HepG2 (cell line): ENCODE measurements around the gene MRPL38. TPM values are rescaled to one million over a fixed set of nuclear protein-coding genes. Genes with fewer than 3 reads are reported as not detected.

Experiments
- ARNT ChIP-seq: fragments of 450-650 bp; IDR thresholded peaks from 2 replicates; pipeline ENCODE4 v1.6.1; 2017
- ETS1 ChIP-seq: sonication (generic); formaldehyde crosslinking; IDR thresholded peaks from 2 replicates; pipeline ENCODE4 v1.4.0; 2020; ENCODE audit warnings: missing genetic modification reagents
- FOXJ3 ChIP-seq: sonication (generic); formaldehyde crosslinking; IDR thresholded peaks from 2 replicates; pipeline ENCODE4 v1.4.0; 2020; ENCODE audit warnings: missing genetic modification reagents, mild to moderate bottlenecking, borderline replicate concordance
- GMEB1 ChIP-seq: sonication (generic); formaldehyde crosslinking; IDR thresholded peaks from 2 replicates; pipeline ENCODE4 v1.5.1; 2020; ENCODE audit warnings: missing genetic modification reagents, mild to moderate bottlenecking, borderline replicate concordance
- GTF2F1 ChIP-seq: fragments of 150-350 bp; IDR thresholded peaks from 2 replicates; pipeline ENCODE4 v1.6.1; 2014; ENCODE audit warnings: low read length
- HNRNPH1 ChIP-seq: fragments of 200-400 bp; formaldehyde crosslinking; optimal IDR thresholded peaks from 2 replicates; pipeline ENCODE3; 2017; ENCODE audit warnings: mild to moderate bottlenecking, low read depth, low read length
- MATR3 ChIP-seq: sonication (generic); formaldehyde crosslinking; IDR thresholded peaks from 2 replicates; pipeline ENCODE4 v1.4.0; 2020; ENCODE audit warnings: missing genetic modification reagents
- MLLT10 ChIP-seq: sonication (generic); formaldehyde crosslinking; IDR thresholded peaks from 2 replicates; pipeline ENCODE4 v1.4.0; 2020; ENCODE audit warnings: missing genetic modification reagents
- PRDM15 ChIP-seq: sonication (generic); formaldehyde crosslinking; IDR thresholded peaks from 2 replicates; pipeline ENCODE4 v1.4.0; 2020; ENCODE audit warnings: missing genetic modification reagents
- RNF2 ChIP-seq: fragments of 450-650 bp; conservative IDR thresholded peaks from 2 replicates; pipeline ENCODE4 v1.6.1; 2016; ENCODE audit warnings: low read depth
- SP1 ChIP-seq, 2 experiments: fragments of 450-650 bp in 1 of 2; sonication (generic) in 1 of 2; formaldehyde crosslinking in 1 of 2; IDR thresholded peaks; 2 replicates each; pipeline versions ENCODE4 v1.4.0 to v1.6.1; 2016 to 2020; ENCODE audit warnings: missing genetic modification reagents in 1 of 2
- TEAD3 ChIP-seq: optimal IDR thresholded peaks from 2 replicates; pipeline ENCODE3; 2016; ENCODE audit warnings: borderline replicate concordance
- TFDP1 ChIP-seq: IDR thresholded peaks from 2 replicates; pipeline ENCODE4 v1.6.1; 2016; ENCODE audit warnings: missing compliant biosample characterization, missing genetic modification reagents, borderline replicate concordance
- ZKSCAN8 ChIP-seq: IDR thresholded peaks from 2 replicates; pipeline ENCODE4 v1.6.1; 2016; ENCODE audit warnings: borderline replicate concordance, missing genetic modification reagents, missing compliant biosample characterization
- ZMYM2 ChIP-seq: sonication (generic); formaldehyde crosslinking; IDR thresholded peaks from 2 replicates; pipeline ENCODE4 v1.8.0; 2022; ENCODE audit warnings: mild to moderate bottlenecking, missing genetic modification reagents
- ZNF276 ChIP-seq: sonication (generic); formaldehyde crosslinking; IDR thresholded peaks from 2 replicates; pipeline ENCODE4 v1.4.0; 2020; ENCODE audit warnings: mild to moderate bottlenecking, low read depth, missing genetic modification reagents
- ZNF350 ChIP-seq: sonication (generic); formaldehyde crosslinking; IDR thresholded peaks from 2 replicates; pipeline ENCODE4 v1.4.0; 2020; ENCODE audit warnings: mild to moderate bottlenecking, low read depth, missing genetic modification reagents, borderline replicate concordance
- ZNF577 ChIP-seq: sonication (generic); formaldehyde crosslinking; IDR thresholded peaks from 2 replicates; pipeline ENCODE4 v1.4.0; 2020; ENCODE audit warnings: mild to moderate bottlenecking, low read depth, missing genetic modification reagents, borderline replicate concordance
- ZNF670 ChIP-seq: sonication (generic); formaldehyde crosslinking; IDR thresholded peaks from 2 replicates; pipeline ENCODE4 v1.8.0; 2022; ENCODE audit warnings: mild to moderate bottlenecking, missing genetic modification reagents, borderline replicate concordance
- ZSCAN21 ChIP-seq: sonication (generic); formaldehyde crosslinking; IDR thresholded peaks from 2 replicates; pipeline ENCODE4 v1.8.0; 2022; ENCODE audit warnings: mild to moderate bottlenecking, missing genetic modification reagents, moderate library complexity, borderline replicate concordance
- ZZZ3 ChIP-seq: sonication (generic); formaldehyde crosslinking; IDR thresholded peaks from 2 replicates; pipeline ENCODE4 v1.4.0; 2020; ENCODE audit warnings: missing genetic modification reagents, mild to moderate bottlenecking, borderline replicate concordance
- polyA plus RNA-seq, 8 experiments: library from polyadenylated mRNA; depleted of rRNA in 3 of 8; stranded (reverse) in 7 of 8; unstranded in 1 of 8; fragments of >200 nt; fragmentation: Illumina TruSeq in 4 of 8; extraction: Trizol in 4 of 8; gene quantifications; 2 replicates each; pipeline versions ENCODE4 v1.2.1 to v1.2.3, GENCODE V29; 2011 to 2016; ENCODE audit warnings: low read depth in 4 of 8, missing spikeins in 1 of 8, mixed read lengths in 1 of 8; ENCODE audit not compliant: insufficient read depth in 1 of 8
- total RNA-seq, 5 experiments: library from RNA; depleted of rRNA; stranded (reverse); fragments of >200 nt; fragmentation: Illumina TruSeq; extraction: Trizol; gene quantifications; 2 replicates each; pipeline ENCODE4 v1.2.3, GENCODE V29; 2016; ENCODE audit warnings: low read depth in 1 of 5

Gene MRPL38
- total and polyA plus RNA-seq, 2 of the 13 experiments (the other 11 are each of a cell fraction or from before 2014, with no cell fraction given), result 83.7 to 125 TPM

- TF ChIP-seq PRDM15 (CRISPR knock-in tag) (no peak), ETS1 (CRISPR knock-in tag) (no peak), FOXJ3 (CRISPR knock-in tag) (no peak), ZSCAN21 (CRISPR knock-in tag) (no peak), MLLT10 (no peak), ZNF670 (CRISPR knock-in tag) (no peak), MATR3 (no peak), TEAD3 (no peak), ZZZ3 (CRISPR knock-in tag) (no peak), ZNF276 (CRISPR knock-in tag) (no peak), GMEB1 (CRISPR knock-in tag) (no peak), ZNF577 (no peak), ZMYM2 (no peak), ARNT (no peak), TFDP1 (CRISPR knock-in tag) (peak; percentile 18; the same call in 1 of the 2 replicates), ZNF350 (CRISPR knock-in tag) (0 out of 2 replicates have a peak, but pooled peaks have one; percentile 21), GTF2F1 (no peak), SP1 (IDR thresholded peaks at IDR 0.05) (no peak), SP1 (CRISPR knock-in tag; IDR thresholded peaks at IDR 0.05) (0 out of 2 replicates have a peak, but pooled peaks have one; percentile 41), ZKSCAN8 (CRISPR knock-in tag) (no peak), RNF2 (no peak), HNRNPH1 (no peak)
Measured at GRCh38 chr17:75914643-75915267, 10.1 kb upstream of the MRPL38 start (continued).
